TTC549 (cell line): ENCODE measurements around the gene LARP1.
"Not testable (repeated sequence)": the region's sequence is repeated elsewhere in the genome, so short reads cannot be mapped to it uniquely, and the experiment has no call there.

Experiments used
- FAIRE-seq: peaks from 2 replicates; lab custom pipeline; 2012; peaks lifted over from hg19 to GRCh38; lab: Jason Lieb, UNC

The LARP1 gene

DNA sequence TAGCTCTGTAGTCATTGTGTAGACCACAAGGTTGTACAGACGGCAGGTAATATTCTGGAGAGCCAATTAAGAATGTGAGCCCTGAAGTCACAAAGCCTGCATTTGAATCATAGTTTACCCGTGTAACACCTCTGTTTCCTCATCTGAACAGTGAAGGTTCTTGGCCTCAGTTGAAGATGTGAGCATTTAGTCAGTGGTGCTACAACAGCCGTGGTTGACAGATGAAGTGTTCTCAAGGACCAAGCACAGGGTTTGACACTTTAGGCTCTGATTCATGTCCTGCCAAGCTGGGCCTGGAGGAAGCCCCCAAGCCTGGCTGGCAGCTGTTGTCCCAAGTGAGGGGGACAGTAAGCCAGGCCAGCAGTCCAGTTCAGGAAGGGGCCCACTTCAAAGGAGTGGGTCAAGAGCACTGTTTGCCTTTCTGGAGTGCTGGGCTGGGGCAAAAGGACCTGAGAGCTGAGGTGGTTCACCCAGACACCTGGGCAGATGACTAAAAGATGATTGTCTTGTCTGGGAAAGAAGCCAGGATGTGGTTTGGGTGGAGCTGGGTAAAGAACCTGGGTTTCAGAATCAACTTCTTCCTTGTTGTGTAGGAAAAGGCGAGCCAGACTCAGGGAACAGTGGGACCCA, 74.5 kb downstream of the LARP1 start:
- no peak for FAIRE-seq

DNA sequence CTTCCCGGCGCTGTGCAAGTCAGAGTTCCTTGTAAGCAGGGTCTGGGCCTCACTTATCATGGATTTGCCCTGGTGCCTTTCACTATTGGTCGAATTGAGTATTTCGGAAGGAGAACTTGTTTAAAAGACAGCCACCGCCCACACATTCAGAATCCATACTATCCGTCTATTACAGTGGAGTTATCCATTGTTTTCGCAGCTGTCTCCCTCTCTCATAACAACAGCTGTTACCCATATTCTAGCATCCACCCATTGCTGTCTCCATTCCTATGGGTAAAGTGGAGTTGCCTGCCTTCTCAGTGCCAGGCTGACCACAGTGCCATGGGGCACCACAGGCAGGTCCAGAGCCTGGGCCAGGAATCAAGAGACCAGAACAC, 75.0 kb downstream of the LARP1 start:
- no peak for FAIRE-seq

GRCh38 chr5:154830596-154830995, 75.4 kb downstream of the LARP1 start:
- no peak for FAIRE-seq

DNA sequence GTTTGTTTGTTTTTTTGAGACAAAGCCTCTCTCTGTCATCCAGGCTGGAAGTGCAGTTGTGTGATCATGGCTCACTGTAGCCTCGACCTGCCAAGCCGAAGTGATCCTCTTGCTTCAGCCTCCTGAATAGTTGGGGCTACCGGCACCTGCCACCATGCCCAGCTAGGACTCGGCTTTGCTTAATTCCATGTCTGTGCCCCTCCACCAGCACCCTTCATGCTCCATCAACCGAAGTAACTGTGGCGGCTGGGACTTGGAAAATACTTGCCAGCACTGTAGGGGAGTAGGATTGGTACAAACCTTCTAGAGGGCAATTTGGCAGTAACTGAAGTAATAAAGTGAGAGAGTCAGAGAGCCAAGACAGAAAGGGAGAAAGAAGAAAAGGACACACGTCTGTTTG, 76.3 kb downstream of the LARP1 start:
- no peak for FAIRE-seq

DNA sequence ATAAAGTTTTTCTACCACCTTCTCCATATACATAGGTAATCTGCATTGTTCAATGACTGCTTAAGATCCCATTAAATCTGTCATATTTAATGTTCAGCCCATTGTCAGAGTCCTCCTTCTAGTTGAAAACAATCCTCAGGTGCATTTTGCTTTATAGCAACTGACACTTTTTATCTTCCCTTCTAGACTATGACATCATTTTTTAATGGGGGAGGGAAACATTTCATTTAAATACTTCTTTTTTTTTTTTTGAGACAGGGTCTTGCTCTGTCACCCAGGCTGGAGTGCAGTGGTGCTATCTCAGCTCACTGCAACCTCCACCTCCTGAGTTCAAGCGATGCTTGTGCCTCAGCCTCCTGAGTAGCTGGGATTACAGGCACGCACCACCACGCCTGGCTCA, 77.6 kb downstream of the LARP1 start:
- not testable (repeated sequence) for FAIRE-seq

DNA sequence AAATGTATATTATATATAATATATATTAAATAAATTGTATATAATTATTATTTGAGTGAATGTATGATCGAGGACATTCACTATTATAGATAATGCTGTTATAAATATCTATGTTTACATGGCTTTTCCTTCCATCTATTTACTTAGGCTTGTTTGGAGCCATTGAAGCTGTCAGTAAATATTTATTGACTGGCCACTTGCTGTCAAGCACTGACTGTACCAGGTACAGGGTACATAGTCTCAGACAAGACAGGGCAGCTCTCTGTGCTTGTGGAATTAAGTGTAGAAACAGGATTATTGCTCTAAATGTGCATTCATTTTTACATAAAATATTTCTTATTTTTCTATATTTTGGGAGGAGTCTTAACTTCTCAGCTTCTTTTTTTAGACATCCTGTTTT, 78.9 kb downstream of the LARP1 start:
- FAIRE-seq, result no peak

- FAIRE-seq, result not testable (repeated sequence)
These were observed 80.5 kb downstream of the LARP1 start for GRCh38 chr5:154835701-154836052.

DNA sequence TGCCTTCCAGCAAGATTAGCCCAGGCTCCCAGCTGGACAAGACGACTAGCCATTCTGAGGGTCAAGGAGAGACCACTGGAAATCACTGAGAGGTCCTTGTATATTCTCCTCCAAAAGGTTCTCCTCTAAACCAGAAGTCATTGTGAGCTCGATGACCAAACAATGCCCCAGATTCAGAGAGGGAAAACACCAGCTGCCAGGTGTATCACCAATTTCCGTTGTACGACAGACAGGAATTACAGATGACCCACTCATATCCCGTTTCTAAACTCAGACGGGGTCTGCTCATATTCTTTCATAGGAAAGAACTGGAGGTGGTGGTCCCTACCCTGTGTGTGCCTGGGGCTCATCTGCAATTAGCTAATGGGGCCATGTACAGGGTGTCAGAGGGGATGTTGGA, 81.0 kb downstream of the LARP1 start:
- no peak for FAIRE-seq

DNA sequence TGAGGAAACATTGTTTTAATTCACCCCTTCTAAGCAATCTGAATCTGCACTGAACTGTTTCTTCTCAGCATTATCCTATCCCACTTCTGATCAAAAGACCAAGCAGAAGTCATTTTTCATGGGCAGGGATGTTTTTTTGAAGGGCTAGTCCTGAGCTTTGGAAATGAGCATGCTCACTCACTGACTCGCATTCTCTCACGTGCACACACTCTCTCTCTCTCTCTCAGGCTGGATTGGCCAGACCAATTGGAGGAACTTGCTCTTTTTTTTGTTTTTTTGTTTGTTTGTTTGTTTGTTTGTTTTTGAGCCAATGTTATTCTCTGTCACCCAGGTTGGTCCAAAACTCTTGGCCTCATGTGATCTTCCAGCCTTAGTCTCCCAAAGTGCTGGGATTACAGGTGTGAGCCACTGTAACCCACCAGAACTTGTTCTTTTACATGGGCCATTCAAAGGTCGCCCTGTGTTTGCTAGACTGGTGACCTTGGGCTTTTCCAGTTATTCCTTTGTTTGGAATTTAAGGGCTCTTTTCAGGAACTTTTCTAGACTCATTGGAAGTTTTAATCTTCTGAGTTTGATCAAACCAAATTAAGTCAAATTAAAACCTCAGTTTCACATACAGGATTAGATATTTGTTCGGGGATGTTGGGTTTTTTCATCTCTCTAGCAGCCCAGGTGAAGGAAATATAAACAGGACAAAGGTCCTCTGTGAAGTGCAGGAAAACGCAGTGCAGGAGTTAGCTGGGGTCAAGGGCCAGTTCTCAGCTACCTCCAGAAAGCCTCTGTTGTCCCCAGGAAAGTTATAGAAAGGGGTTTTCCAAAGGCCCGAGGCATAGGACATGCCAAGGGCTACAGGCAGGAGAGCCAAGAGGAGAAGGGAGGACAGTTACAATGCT, 82.1 kb downstream of the LARP1 start:
- no peak for FAIRE-seq

DNA sequence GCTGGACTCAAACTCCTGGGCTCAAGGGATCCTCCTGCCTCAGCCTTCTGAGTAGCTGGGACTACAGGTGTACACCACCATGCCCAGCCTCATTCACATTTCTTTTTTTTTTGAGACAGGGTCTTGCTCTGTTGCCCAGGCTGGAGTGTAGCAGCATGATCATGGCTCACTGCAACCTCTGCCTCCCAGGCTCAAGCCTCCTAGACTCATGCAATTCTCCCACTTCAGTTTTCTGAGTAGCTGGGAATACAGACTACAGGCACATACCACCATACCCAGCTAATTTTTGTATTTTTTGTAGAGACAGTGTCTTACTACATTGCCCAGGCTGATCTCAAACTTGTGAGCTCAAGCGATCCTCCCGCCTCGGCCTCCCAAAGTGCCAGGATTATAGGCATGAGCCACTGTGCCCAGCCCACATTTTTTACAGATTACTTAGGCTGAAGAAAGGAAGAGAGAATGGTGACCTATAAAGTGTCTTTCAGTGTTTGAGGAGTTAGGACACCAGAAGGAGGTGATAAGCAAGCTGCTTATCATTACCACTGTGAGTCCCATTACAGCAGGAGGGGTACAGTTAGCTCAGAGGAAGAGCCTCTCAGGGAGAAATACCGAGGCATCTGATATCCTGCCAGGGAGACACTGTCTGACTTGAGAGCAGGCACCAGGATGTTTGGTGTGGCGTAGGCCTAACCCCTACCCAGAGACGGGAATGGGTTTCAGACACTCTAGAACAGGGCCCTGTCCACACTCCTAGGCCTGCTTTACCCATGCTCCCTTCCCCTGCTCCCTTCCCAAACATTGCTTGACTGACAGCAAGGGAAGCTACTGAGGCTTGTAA, 85.5 kb downstream of the LARP1 start:
- no peak for FAIRE-seq

- no peak for FAIRE-seq
These were observed 86.1 kb downstream of the LARP1 start for GRCh38 chr5:154841273-154841661.

GRCh38 chr5:154842689-154843530, 87.7 kb downstream of the LARP1 start:
- no peak for FAIRE-seq

GRCh38 chr5:154844809-154845208, 89.6 kb downstream of the LARP1 start:
- FAIRE-seq, result no peak

GRCh38 chr5:154849264-154849785, 94.1 kb downstream of the LARP1 start:
- FAIRE-seq, result no peak

DNA sequence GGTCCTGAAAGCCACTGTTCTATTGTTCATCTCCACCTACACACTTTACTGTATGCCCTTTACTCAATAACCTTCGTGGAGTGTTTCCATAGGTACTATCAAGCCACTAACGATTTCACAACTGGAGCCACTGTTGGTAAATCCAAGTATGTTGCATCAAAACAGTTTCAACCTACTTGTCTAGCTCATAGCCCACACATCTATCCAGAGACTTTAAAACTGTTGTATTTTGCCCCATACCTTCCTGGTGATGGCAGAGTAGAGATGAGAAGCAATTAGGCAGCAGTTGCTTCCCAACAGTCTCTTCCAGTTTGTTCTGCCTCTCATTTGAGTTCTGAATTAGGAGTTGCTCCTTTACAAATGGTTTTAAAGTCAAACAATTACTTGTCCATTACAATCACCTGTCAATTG, 94.6 kb downstream of the LARP1 start:
- FAIRE-seq, result no peak

DNA sequence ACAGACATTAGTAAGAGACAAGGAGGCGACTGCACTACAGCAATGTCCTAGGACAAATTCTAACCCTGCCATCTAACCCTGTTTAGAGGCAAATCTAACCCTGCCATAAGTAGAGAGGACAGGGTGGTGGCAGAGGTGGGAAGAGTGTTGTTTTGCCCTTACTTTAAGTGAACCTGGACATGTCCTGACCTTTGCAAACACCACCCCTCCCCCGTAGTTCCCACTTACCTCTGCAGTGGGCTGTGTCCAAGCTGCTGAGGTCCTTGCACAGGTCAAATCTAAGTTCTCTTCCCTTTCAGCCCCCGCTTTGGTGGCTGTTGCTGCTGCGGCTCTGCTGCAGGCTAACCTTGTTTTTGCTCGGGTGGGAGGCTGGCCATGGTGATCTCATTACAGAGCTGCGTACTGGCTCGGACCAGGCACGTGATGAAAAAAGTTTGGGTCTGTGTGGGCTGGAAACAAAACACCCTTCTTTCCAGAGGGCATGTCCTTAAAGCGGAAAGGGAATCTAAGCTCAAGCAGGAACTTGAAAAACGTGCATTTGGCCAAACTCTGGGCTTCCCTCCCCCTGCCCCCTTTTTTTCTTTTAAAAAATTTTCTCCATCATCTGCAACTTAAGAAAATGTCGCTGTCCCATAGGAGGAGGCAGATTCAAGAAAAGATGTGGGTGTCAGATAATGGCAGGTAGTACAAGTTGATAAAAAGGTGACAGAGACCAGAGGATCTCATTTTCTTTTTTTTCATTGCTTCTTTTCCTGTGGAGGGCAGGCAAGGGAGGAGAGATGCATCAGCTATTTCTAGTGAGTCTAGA, 95.3 kb downstream of the LARP1 start, which contains the start of gene FAXDC2:
Gene FAXDC2, minus strand, starts transcription at position 349 of the 808 bp plus-strand sequence. CDS start 12,425 bp downstream, outside the sequence.
- no peak for FAIRE-seq

GRCh38 chr5:154851351-154851750, 96.2 kb downstream of the LARP1 start:
- FAIRE-seq, result no peak

DNA sequence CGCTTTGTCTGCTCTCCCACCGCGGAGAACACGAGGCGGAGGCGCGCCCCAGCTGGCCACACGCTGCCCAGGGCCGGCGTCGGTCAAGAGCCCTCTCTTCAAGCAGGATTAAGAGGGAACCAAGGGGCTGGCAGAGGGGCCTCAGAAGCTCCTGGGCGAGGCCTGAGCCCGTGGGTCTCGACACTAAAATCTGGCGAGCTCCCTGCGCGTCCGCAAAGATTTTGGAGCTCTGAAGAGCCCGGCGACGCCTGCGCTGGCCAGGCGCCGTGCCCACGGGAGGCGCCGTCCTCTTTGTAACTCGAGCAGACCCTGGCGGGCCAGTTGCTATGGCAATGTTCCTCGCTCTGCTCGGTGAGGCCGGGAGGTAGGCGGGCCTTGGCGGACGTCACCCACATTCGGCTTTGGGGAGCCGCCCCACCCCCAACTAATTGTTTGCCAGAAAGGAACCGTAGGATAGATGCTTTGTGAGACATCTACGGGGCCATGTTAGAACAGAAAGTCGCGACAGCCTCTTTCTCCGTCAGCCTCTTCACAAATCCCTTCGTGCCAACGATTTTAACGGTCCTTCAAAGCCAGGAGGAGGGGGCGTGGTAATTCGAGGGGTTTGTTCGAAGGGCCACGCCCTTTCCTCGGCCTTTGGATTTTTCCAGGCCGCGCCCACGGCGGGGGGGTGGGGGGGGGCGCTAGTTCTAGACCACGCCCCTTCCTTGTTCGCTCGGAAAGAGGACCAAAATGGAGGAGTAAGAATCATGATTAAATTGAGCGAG, 102.5 kb downstream of the LARP1 start:
- FAIRE-seq, result peak; percentile 33

- peak; percentile 9 for FAIRE-seq
These were observed 103.3 kb downstream of the LARP1 start, which contains the start of gene CNOT8 for GRCh38 chr5:154858297-154858971. Gene CNOT8, plus strand, starts transcription at chr5:154858627. Its CDS starts 4,652 bp downstream, at chr5:154863279.
